GM23338 (cell line): Measurements from ENCODE around the gene IL22. TPM values are rescaled to one million over a fixed set of nuclear protein-coding genes. Genes with fewer than 3 reads are reported as not detected.

Experiments
- ATAC-seq: fragments of 200-7000 bp; cut with Tn5 transposase; 3 replicates; pipeline ENCODE4 v1.9.1; 2020
- DNase-seq: peaks from one replicate; pipeline ENCODE4 v3.0.0-alpha.2; 2015; ENCODE audit warnings: low spot score
- H2AFZ ChIP-seq: fragments of 200-600 bp; sonication (generic); 2 replicates; pipeline ENCODE4 v1.8.0; 2016; ENCODE audit warnings: antibody characterized with exemption, mild to moderate bottlenecking, moderate library complexity
- H3F3A ChIP-seq: fragments of 200-600 bp; sonication (generic); replicated peaks from 2 replicates; pipeline ENCODE4 v1.8.0; 2017; ENCODE audit warnings: antibody characterized with exemption, mixed run types, low read depth
- H3K27ac ChIP-seq: fragments of 200-600 bp; sonication (generic); 2 replicates; pipeline ENCODE4 v1.6.1; 2016; ENCODE audit warnings: low read depth
- H3K27me3 ChIP-seq: fragments of 200-600 bp; sonication (generic); 2 replicates; pipeline ENCODE4 v1.8.0; 2016; ENCODE audit warnings: mild to moderate bottlenecking, mixed run types, moderate library complexity; ENCODE audit not compliant: insufficient read depth
- H3K36me3 ChIP-seq: fragments of 200-600 bp; sonication (generic); 2 replicates; pipeline ENCODE4 v1.8.0; 2016; ENCODE audit warnings: mild to moderate bottlenecking; ENCODE audit not compliant: insufficient read depth
- H3K4me1 ChIP-seq: fragments of 200-600 bp; sonication (generic); 2 replicates; pipeline ENCODE4 v1.8.0; 2016; ENCODE audit warnings: mild to moderate bottlenecking, moderate library complexity; ENCODE audit not compliant: insufficient read depth
- H3K4me2 ChIP-seq: fragments of 200-600 bp; sonication (generic); 2 replicates; pipeline ENCODE4 v1.7.1; 2017; ENCODE audit warnings: mixed run types
- H3K4me3 ChIP-seq: fragments of 200-600 bp; sonication (generic); 2 replicates; pipeline ENCODE4 v1.6.1; 2016; ENCODE audit warnings: mixed run types
- H3K79me2 ChIP-seq: fragments of 200-600 bp; sonication (generic); replicated peaks from 2 replicates; pipeline ENCODE4 v1.8.0; 2017; ENCODE audit warnings: mild to moderate bottlenecking; ENCODE audit not compliant: insufficient read depth
- H3K9me2 ChIP-seq: fragments of 200-600 bp; sonication (generic); 2 replicates; pipeline ENCODE4 v1.8.0; 2017; ENCODE audit not compliant: insufficient read depth
- H4K20me1 ChIP-seq: fragments of 200-600 bp; sonication (generic); replicated peaks from 2 replicates; pipeline ENCODE4 v1.8.0; 2017; ENCODE audit warnings: mild to moderate bottlenecking; ENCODE audit not compliant: insufficient read depth
- H3K27ac Mint-ChIP-seq: 2 replicates; pipeline ENCODE4 v1.8.0; 2020; ENCODE audit warnings: inconsistent platforms, mild to moderate bottlenecking, moderate library complexity, mixed read lengths
- H3K27me3 Mint-ChIP-seq: 3 replicates; pipeline ENCODE4 v1.8.0; 2022; ENCODE audit warnings: low read depth, mild to moderate bottlenecking, moderate library complexity, mixed read lengths, inconsistent platforms; ENCODE audit not compliant: insufficient read depth, poor library complexity
- H3K36me3 Mint-ChIP-seq: 3 replicates; pipeline ENCODE4 v1.8.0; 2021; ENCODE audit warnings: low read depth, mild to moderate bottlenecking, inconsistent platforms, moderate library complexity, mixed read lengths
- H3K4me1 Mint-ChIP-seq: 3 replicates; pipeline ENCODE4 v1.8.0; 2020; ENCODE audit warnings: mild to moderate bottlenecking, inconsistent platforms, mixed read lengths
- H3K4me3 Mint-ChIP-seq: 3 replicates; pipeline ENCODE4 v1.8.0; 2021; ENCODE audit warnings: moderate library complexity, mild to moderate bottlenecking, inconsistent platforms, mixed read lengths
- H3K9me3 Mint-ChIP-seq: 3 replicates; pipeline ENCODE4 v1.8.0; 2020; ENCODE audit warnings: moderate library complexity, mild to moderate bottlenecking, inconsistent platforms, mixed read lengths
- CREB1 ChIP-seq: fragments of 250-450 bp; sonication (Bioruptor Pico); IDR thresholded peaks from 2 replicates; pipeline ENCODE4 v1.5.0; 2020; ENCODE audit warnings: low read depth, mild to moderate bottlenecking, moderate library complexity
- EZH2phosphoT487 ChIP-seq: fragments of 200-600 bp; sonication (generic); IDR thresholded peaks from one replicate; pipeline ENCODE4 v1.8.1; 2018; ENCODE audit warnings: antibody characterized with exemption; ENCODE audit not compliant: unreplicated experiment
- JUNB ChIP-seq: IDR thresholded peaks from one replicate; pipeline ENCODE4 v1.6.1; 2016; ENCODE audit warnings: antibody characterized with exemption; ENCODE audit not compliant: unreplicated experiment
- NANOG ChIP-seq: IDR thresholded peaks from 2 replicates; pipeline ENCODE4 v1.6.1; 2016; ENCODE audit warnings: antibody characterized with exemption, borderline replicate concordance
- POLR2AphosphoS5 ChIP-seq: IDR thresholded peaks from 2 replicates; pipeline ENCODE4 v1.6.1; 2016; ENCODE audit warnings: antibody characterized with exemption, low read depth
- REST ChIP-seq: IDR thresholded peaks from one replicate; pipeline ENCODE4 v1.6.1; 2018; ENCODE audit warnings: antibody characterized with exemption; ENCODE audit not compliant: unreplicated experiment
- ZNF114 ChIP-seq: fragments of 250-450 bp; sonication (Bioruptor Pico); IDR thresholded peaks from 2 replicates; pipeline ENCODE4 v1.5.0; 2020; ENCODE audit warnings: mild to moderate bottlenecking, moderate library complexity
- ZNF331 ChIP-seq: fragments of 250-450 bp; sonication (Bioruptor Pico); IDR thresholded peaks from 2 replicates; pipeline ENCODE4 v1.5.0; 2020; ENCODE audit warnings: low read depth, mild to moderate bottlenecking, moderate library complexity
- polyA plus RNA-seq: library from polyadenylated mRNA; unstranded; fragments of >200 nt; fragmentation: Nextera tagmentation; extraction: Ambion mirVana; gene quantifications from 2 replicates; pipeline ENCODE4 v1.2.1, GENCODE V29; 2016
- total RNA-seq: library from RNA; depleted of rRNA; stranded (reverse); fragments of >200 nt; shearing (Covaris generic); gene quantifications from 2 replicates; pipeline ENCODE4 v1.2.3, GENCODE V29; 2014
- TF ChIP-seq, protein P1 (sequence below): IDR thresholded peaks from 2 replicates; pipeline ENCODE4 v1.6.1; 2016; ENCODE audit warnings: antibody characterized with exemption
- TF ChIP-seq, protein P2 (sequence below), 2 experiments: fragments of 200-600 bp in 1 of 2; sonication (generic) in 1 of 2; conservative IDR thresholded peaks; 2 replicates each; pipeline versions ENCODE4 v1.5.1 to v1.6.1; 2016 to 2017; ENCODE audit warnings: antibody characterized with exemption in 2 of 2, low read depth in 2 of 2, mild to moderate bottlenecking in 2 of 2, moderate library complexity in 1 of 2
- TF ChIP-seq, protein P3 (sequence below): fragments of 250-450 bp; sonication (Bioruptor Pico); IDR thresholded peaks from 2 replicates; pipeline ENCODE4 v1.5.0; 2020; ENCODE audit warnings: mild to moderate bottlenecking, moderate library complexity

The IL22 gene
- total and polyA plus RNA-seq, 2 experiments from 2014 or later = not detected

DNA sequence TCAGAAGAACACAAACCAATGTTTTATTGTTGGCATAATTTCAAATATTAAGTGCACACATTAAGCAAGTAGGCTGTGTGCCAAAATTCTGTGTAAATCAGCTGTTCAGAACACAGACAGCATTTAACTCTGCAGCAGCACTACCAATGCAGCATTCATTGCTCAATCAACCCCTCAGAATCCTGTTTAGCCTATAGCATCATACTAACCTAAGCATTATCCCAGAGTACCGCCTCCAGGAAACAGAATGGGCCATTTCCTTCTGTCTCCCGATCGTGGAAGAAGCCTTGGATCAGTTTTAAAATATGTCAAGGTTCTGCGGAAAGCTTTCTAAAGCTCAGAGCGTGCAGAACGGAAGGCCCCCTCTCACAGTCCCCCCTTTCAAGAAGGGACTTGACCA, 31.1 kb downstream of the IL22 start (continued):
- TF ChIP-seq, protein P1, sequence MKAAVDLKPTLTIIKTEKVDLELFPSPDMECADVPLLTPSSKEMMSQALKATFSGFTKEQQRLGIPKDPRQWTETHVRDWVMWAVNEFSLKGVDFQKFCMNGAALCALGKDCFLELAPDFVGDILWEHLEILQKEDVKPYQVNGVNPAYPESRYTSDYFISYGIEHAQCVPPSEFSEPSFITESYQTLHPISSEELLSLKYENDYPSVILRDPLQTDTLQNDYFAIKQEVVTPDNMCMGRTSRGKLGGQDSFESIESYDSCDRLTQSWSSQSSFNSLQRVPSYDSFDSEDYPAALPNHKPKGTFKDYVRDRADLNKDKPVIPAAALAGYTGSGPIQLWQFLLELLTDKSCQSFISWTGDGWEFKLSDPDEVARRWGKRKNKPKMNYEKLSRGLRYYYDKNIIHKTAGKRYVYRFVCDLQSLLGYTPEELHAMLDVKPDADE = no peak
- no peak for TF ChIP-seq NANOG
- TF ChIP-seq POLR2AphosphoS5 = no peak
- TF ChIP-seq, protein P2, sequence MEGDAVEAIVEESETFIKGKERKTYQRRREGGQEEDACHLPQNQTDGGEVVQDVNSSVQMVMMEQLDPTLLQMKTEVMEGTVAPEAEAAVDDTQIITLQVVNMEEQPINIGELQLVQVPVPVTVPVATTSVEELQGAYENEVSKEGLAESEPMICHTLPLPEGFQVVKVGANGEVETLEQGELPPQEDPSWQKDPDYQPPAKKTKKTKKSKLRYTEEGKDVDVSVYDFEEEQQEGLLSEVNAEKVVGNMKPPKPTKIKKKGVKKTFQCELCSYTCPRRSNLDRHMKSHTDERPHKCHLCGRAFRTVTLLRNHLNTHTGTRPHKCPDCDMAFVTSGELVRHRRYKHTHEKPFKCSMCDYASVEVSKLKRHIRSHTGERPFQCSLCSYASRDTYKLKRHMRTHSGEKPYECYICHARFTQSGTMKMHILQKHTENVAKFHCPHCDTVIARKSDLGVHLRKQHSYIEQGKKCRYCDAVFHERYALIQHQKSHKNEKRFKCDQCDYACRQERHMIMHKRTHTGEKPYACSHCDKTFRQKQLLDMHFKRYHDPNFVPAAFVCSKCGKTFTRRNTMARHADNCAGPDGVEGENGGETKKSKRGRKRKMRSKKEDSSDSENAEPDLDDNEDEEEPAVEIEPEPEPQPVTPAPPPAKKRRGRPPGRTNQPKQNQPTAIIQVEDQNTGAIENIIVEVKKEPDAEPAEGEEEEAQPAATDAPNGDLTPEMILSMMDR (conservative IDR thresholded peaks at IDR 0.05; ENCODE audit: low read depth in 2 of 2) = no peak
- no peak for TF ChIP-seq ZNF331 (CRISPR knock-in tag)
- TF ChIP-seq JUNB = no peak

- peaks cover 10% of the 10 kb centered on the region; the same call in 2 of the 3 replicates for H3K4me1 Mint-ChIP-seq
- no peaks in the 10 kb centered on the region for H3K9me3 Mint-ChIP-seq
- no peak overlapping the region for H3K4me2 ChIP-seq
- no peaks in the 10 kb centered on the region for H3K79me2 ChIP-seq
- H3K36me3 ChIP-seq = no peaks in the 10 kb centered on the region
- ATAC-seq = no peak
- no peak overlapping the region for H3K27ac Mint-ChIP-seq
- no peak overlapping the region for H3K4me3 ChIP-seq
- H4K20me1 ChIP-seq = no peaks in the 10 kb centered on the region
- no peak overlapping the region for H3K4me3 Mint-ChIP-seq
- H3K27me3 Mint-ChIP-seq = peaks cover 1% of the 10 kb centered on the region
- H3K27me3 ChIP-seq = no peaks in the 10 kb centered on the region
- no peaks in the 10 kb centered on the region for H3F3A ChIP-seq
- no peaks in the 10 kb centered on the region for H3K9me2 ChIP-seq
- no peak for DNase-seq
- H2AFZ ChIP-seq = no peak overlapping the region
- H3K36me3 Mint-ChIP-seq = no peaks in the 10 kb centered on the region
- no peaks in the 10 kb centered on the region for H3K4me1 ChIP-seq
- H3K27ac ChIP-seq = no peak overlapping the region
- TF ChIP-seq CREB1 (no peak), ZNF331 (CRISPR knock-in tag) (no peak), REST (no peak), ZNF114 (CRISPR knock-in tag) (no peak), NANOG (no peak), POLR2AphosphoS5 (no peak), EZH2phosphoT487 (no peak)
- TF ChIP-seq, protein P1 = no peak
- TF ChIP-seq, protein P3, sequence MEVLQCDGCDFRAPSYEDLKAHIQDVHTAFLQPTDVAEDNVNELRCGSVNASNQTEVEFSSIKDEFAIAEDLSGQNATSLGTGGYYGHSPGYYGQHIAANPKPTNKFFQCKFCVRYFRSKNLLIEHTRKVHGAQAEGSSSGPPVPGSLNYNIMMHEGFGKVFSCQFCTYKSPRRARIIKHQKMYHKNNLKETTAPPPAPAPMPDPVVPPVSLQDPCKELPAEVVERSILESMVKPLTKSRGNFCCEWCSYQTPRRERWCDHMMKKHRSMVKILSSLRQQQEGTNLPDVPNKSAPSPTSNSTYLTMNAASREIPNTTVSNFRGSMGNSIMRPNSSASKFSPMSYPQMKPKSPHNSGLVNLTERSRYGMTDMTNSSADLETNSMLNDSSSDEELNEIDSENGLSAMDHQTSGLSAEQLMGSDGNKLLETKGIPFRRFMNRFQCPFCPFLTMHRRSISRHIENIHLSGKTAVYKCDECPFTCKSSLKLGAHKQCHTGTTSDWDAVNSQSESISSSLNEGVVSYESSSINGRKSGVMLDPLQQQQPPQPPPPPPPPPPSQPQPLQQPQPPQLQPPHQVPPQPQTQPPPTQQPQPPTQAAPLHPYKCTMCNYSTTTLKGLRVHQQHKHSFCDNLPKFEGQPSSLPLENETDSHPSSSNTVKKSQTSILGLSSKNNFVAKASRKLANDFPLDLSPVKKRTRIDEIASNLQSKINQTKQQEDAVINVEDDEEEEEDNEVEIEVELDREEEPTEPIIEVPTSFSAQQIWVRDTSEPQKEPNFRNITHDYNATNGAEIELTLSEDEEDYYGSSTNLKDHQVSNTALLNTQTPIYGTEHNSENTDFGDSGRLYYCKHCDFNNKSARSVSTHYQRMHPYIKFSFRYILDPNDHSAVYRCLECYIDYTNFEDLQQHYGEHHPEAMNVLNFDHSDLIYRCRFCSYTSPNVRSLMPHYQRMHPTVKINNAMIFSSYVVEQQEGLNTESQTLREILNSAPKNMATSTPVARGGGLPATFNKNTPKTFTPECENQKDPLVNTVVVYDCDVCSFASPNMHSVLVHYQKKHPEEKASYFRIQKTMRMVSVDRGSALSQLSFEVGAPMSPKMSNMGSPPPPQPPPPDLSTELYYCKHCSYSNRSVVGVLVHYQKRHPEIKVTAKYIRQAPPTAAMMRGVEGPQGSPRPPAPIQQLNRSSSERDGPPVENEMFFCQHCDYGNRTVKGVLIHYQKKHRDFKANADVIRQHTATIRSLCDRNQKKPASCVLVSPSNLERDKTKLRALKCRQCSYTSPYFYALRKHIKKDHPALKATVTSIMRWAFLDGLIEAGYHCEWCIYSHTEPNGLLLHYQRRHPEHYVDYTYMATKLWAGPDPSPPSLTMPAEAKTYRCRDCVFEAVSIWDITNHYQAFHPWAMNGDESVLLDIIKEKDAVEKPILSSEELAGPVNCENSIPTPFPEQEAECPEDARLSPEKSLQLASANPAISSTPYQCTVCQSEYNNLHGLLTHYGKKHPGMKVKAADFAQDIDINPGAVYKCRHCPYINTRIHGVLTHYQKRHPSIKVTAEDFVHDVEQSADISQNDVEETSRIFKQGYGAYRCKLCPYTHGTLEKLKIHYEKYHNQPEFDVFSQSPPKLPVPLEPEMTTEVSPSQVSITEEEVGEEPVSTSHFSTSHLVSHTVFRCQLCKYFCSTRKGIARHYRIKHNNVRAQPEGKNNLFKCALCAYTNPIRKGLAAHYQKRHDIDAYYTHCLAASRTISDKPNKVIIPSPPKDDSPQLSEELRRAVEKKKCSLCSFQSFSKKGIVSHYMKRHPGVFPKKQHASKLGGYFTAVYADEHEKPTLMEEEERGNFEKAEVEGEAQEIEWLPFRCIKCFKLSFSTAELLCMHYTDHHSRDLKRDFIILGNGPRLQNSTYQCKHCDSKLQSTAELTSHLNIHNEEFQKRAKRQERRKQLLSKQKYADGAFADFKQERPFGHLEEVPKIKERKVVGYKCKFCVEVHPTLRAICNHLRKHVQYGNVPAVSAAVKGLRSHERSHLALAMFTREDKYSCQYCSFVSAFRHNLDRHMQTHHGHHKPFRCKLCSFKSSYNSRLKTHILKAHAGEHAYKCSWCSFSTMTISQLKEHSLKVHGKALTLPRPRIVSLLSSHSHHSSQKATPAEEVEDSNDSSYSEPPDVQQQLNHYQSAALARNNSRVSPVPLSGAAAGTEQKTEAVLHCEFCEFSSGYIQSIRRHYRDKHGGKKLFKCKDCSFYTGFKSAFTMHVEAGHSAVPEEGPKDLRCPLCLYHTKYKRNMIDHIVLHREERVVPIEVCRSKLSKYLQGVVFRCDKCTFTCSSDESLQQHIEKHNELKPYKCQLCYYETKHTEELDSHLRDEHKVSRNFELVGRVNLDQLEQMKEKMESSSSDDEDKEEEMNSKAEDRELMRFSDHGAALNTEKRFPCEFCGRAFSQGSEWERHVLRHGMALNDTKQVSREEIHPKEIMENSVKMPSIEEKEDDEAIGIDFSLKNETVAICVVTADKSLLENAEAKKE = no peak
Measured at GRCh38 chr12:68221497-68221896, 31.9 kb downstream of the IL22 start.
